ENCODE data around the gene DHX8.

- no peak for TF ChIP-seq GATA2 (IDR thresholded peaks at IDR 0.05; ENCODE audit: low read depth, low read length)
- TF ChIP-seq GATA3 (IDR thresholded peaks at IDR 0.05; ENCODE audit: low read depth, low read length) = no peak
These were observed 46.1 kb downstream of the DHX8 start for GRCh38 chr17:43529947-43530287.

Data from SH-SY5Y (cell line).